Nephron (organoid): Measurements from ENCODE around the gene DOCK6.

Experiments used
- H3K27ac Mint-ChIP-seq, 3 experiments: 2 replicates each; pipeline ENCODE4 v1.8.0; 2020; ENCODE audit warnings: mixed read lengths in 3 of 3, mild to moderate bottlenecking in 2 of 3, moderate library complexity in 1 of 3
- H3K27me3 Mint-ChIP-seq: 2 replicates; pipeline ENCODE4 v1.8.0; 2021; ENCODE audit warnings: low read depth, mild to moderate bottlenecking, moderate library complexity, mixed read lengths
- H3K36me3 Mint-ChIP-seq: 2 replicates; pipeline ENCODE4 v1.8.0; 2020; ENCODE audit warnings: low read depth, mixed read lengths
- H3K4me1 Mint-ChIP-seq: 2 replicates; pipeline ENCODE4 v1.8.0; 2020; ENCODE audit warnings: mixed read lengths
- H3K4me3 Mint-ChIP-seq, 3 experiments: 2 replicates each; pipeline ENCODE4 v1.8.0; 2020; ENCODE audit warnings: mild to moderate bottlenecking in 3 of 3, mixed read lengths in 3 of 3, moderate library complexity in 2 of 3
- H3K9me3 Mint-ChIP-seq: 2 replicates; pipeline ENCODE4 v1.8.0; 2020; ENCODE audit warnings: mixed read lengths
- CTCF ChIP-seq, 3 experiments: fragments of 200-600 bp; sonication (generic); IDR thresholded peaks; one replicate each; pipeline ENCODE4 v1.5.0; 2021; ENCODE audit warnings: antibody characterized with exemption in 3 of 3; ENCODE audit not compliant: unreplicated experiment in 3 of 3

DOCK6 gene

GRCh38 chr19:11257846-11258380, 4.4 kb downstream of the DOCK6 start:
- H3K4me3 Mint-ChIP-seq = peak overlapping the region in 2 of 3 experiments; percentile 24 to 41
- no peak for TF ChIP-seq CTCF (IDR thresholded peaks at IDR 0.05; ENCODE audit: unreplicated experiment in 3 of 3)
- peak overlapping the region; percentile 19 to 63 (median 35) for H3K27ac Mint-ChIP-seq
- H3K9me3 Mint-ChIP-seq = no peaks in the 10 kb centered on the region
- peaks cover 3% of the 10 kb centered on the region for H3K27me3 Mint-ChIP-seq
- H3K36me3 Mint-ChIP-seq = no peaks in the 10 kb centered on the region
- H3K4me1 Mint-ChIP-seq = peaks cover 5% of the 10 kb centered on the region

- peaks cover 3% of the 10 kb centered on the region for H3K27me3 Mint-ChIP-seq
- H3K9me3 Mint-ChIP-seq = no peaks in the 10 kb centered on the region
- H3K4me1 Mint-ChIP-seq = peaks cover 5% of the 10 kb centered on the region
- TF ChIP-seq CTCF (IDR thresholded peaks at IDR 0.05; ENCODE audit: unreplicated experiment in 3 of 3) = no peak
- peak overlapping the region in 2 of 3 experiments; percentile 42 to 55 for H3K4me3 Mint-ChIP-seq
- no peaks in the 10 kb centered on the region for H3K36me3 Mint-ChIP-seq
- peak overlapping the region; percentile 95 to 99 (median 96) for H3K27ac Mint-ChIP-seq
Measured at GRCh38 chr19:11256189-11256588, 6.1 kb downstream of the DOCK6 start.

GRCh38 chr19:11254666-11255065, 7.7 kb downstream of the DOCK6 start:
- Mint-ChIP-seq H3K9me3 (no peaks in the 10 kb centered on the region), H3K27me3 (no peaks in the 10 kb centered on the region), H3K36me3 (peaks cover 5% of the 10 kb centered on the region), H3K4me1 (peaks cover 5% of the 10 kb centered on the region), H3K27ac (peak overlapping the region in 2 of 3 experiments; percentile 33 to 54), H3K4me3 (no peak overlapping the region)
- TF ChIP-seq CTCF (IDR thresholded peaks at IDR 0.05; ENCODE audit: unreplicated experiment in 3 of 3) = no peak

- no peak overlapping the region for H3K4me3 Mint-ChIP-seq
Measured at GRCh38 chr19:11252665-11253355, 9.5 kb downstream of the DOCK6 start.

GRCh38 chr19:11251650-11252314, 10.5 kb downstream of the DOCK6 start:
- H3K36me3 Mint-ChIP-seq = peaks cover 16% of the 10 kb centered on the region
- H3K27ac Mint-ChIP-seq = no peak overlapping the region
- no peaks in the 10 kb centered on the region for H3K27me3 Mint-ChIP-seq
- H3K9me3 Mint-ChIP-seq = no peaks in the 10 kb centered on the region
- peaks cover 15% of the 10 kb centered on the region for H3K4me1 Mint-ChIP-seq
- H3K4me3 Mint-ChIP-seq = no peak overlapping the region
- TF ChIP-seq CTCF (IDR thresholded peaks at IDR 0.05; ENCODE audit: unreplicated experiment in 3 of 3) = no peak

More at GRCh38 chr19:11252665-11253355, 9.5 kb downstream of the DOCK6 start:
- no peaks in the 10 kb centered on the region for H3K27me3 Mint-ChIP-seq
- peak overlapping the region in 2 of 3 experiments; percentile 61 to 74 for H3K27ac Mint-ChIP-seq
- H3K36me3 Mint-ChIP-seq = peaks cover 11% of the 10 kb centered on the region
- no peaks in the 10 kb centered on the region for H3K9me3 Mint-ChIP-seq
- H3K4me1 Mint-ChIP-seq = peaks cover 11% of the 10 kb centered on the region
- TF ChIP-seq CTCF (IDR thresholded peaks at IDR 0.05; ENCODE audit: unreplicated experiment in 3 of 3) = no peak
